Transverse colon (tissue), 3 donors: ENCODE measurements around the gene RGPD8.

Experiments used
- POLR2A ChIP-seq: fragments of 450-650 bp; IDR thresholded peaks from one replicate; pipeline ENCODE4 v1.6.1; 2016; ENCODE audit warnings: antibody characterized with exemption, mild to moderate bottlenecking, moderate library complexity
- TF ChIP-seq, protein P1 (sequence below), 5 experiments: fragments of 200-600 bp in 3 of 5; fragments of 450-650 bp in 2 of 5; sonication (generic) in 3 of 5; IDR thresholded peaks; 1 replicate in 2 of 5; 2 replicates in 3 of 5; pipeline ENCODE4 v1.5.1; 2016 to 2017; ENCODE audit warnings: antibody characterized with exemption in 5 of 5, inconsistent platforms in 3 of 5, mild to moderate bottlenecking in 2 of 5, moderate library complexity in 1 of 5

DNA sequence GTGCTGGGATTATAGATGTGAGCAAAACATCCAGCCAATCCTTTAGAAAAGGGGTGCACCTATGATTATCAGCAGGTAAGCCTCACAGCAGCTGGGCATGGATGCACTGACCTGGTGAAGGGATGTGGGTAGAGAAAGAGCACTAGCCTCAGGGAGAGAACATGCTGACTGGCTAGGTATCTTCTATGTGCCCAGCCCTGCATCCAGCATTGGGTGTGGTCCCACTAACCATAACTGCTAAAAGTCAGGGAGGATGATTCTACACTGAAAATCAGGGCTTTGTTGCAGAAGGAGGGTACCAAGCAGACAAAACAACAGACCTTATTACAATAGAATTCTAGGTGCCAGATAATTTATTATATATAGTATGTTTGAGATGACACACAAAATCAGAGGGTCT lies 21.1 kb upstream of the RGPD8 start:
- TF ChIP-seq, protein P1, sequence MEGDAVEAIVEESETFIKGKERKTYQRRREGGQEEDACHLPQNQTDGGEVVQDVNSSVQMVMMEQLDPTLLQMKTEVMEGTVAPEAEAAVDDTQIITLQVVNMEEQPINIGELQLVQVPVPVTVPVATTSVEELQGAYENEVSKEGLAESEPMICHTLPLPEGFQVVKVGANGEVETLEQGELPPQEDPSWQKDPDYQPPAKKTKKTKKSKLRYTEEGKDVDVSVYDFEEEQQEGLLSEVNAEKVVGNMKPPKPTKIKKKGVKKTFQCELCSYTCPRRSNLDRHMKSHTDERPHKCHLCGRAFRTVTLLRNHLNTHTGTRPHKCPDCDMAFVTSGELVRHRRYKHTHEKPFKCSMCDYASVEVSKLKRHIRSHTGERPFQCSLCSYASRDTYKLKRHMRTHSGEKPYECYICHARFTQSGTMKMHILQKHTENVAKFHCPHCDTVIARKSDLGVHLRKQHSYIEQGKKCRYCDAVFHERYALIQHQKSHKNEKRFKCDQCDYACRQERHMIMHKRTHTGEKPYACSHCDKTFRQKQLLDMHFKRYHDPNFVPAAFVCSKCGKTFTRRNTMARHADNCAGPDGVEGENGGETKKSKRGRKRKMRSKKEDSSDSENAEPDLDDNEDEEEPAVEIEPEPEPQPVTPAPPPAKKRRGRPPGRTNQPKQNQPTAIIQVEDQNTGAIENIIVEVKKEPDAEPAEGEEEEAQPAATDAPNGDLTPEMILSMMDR (IDR thresholded peaks at IDR 0.05): no peak
- TF ChIP-seq POLR2A: no peak
